ENCODE measurements around the gene ATOH8. TPM values are rescaled to one million over a fixed set of nuclear protein-coding genes. Genes with fewer than 3 reads are reported as not detected.

ATOH8 gene
- polyA plus RNA-seq, 2 of the 4 experiments (the other 2 are of a cell fraction), result 1.8 to 20.0 TPM

DNA sequence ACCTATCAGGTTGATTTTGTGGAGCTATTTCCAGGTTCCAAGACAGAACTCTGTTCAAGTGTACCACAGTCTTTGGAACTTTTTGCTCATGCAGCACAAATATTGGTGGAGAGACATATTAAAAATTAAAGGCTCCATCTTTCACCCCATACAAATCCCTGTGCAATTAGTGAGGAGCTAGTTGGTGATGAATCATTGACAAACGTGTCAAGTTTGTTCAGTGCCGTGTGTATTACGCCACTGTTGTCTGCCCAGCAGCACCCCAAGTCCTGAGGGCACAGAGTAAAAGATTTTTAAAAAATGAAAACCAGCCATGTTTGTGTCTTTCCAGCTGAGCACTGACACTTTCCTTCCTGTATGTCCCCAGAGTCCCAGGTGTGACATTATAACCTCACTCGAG, 9.3 kb downstream of the ATOH8 start:
- 38% methylated on average over 4 of the region's 4 CpGs for WGBS (ENCODE audit: missing lambda C conversion rate)
- no peak for DNase-seq (ENCODE audit: low read depth in 1 of 2, low spot score in 1 of 2)
- peaks cover 40% of the 10 kb centered on the region for H3K4me1 ChIP-seq
- peak overlapping the region in 1 of 2 experiments; percentile 15; a peak in 2 of 6 replicates for H3K27ac ChIP-seq
- TF ChIP-seq BHLHE40 (IDR thresholded peaks at IDR 0.05; ENCODE audit: low read depth, low read length) (no peak), MAFK (IDR thresholded peaks at IDR 0.05; ENCODE audit: partially characterized antibody) (peak; percentile 23), SREBF2 (IDR thresholded peaks at IDR 0.05) (no peak), FOXS1 (CRISPR knock-in tag; IDR thresholded peaks at IDR 0.05) (no peak), POLR2A (IDR thresholded peaks at IDR 0.05; ENCODE audit: low read length) (no peak)
- TF ChIP-seq, protein P1, sequence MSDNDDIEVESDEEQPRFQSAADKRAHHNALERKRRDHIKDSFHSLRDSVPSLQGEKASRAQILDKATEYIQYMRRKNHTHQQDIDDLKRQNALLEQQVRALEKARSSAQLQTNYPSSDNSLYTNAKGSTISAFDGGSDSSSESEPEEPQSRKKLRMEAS (IDR thresholded peaks at IDR 0.05), result no peak
- H3K4me3 ChIP-seq, result no peak overlapping the region
- POLR2A ChIA-PET, result interaction anchor here (1.6 kb wide), 1 partner anchor 224 kb away, joined by 3 read pairs; the partner anchor contains the start of gene MAT2A
- H3K9me3 ChIP-seq, result no peaks in the 10 kb centered on the region
- H3K4me2 ChIP-seq, result peak overlapping the region; percentile 18; the same call in 2 of the 3 replicates
- ATAC-seq, result no peak
- CTCF ChIA-PET, result interaction anchor here (0.6 to 63.0 kb wide), 11 partner anchors 9 to 158 kb away, joined by 3 to 1675 read pairs (median 3); partner anchors contain the start of gene ATOH8
- no peak for FAIRE-seq

DNA sequence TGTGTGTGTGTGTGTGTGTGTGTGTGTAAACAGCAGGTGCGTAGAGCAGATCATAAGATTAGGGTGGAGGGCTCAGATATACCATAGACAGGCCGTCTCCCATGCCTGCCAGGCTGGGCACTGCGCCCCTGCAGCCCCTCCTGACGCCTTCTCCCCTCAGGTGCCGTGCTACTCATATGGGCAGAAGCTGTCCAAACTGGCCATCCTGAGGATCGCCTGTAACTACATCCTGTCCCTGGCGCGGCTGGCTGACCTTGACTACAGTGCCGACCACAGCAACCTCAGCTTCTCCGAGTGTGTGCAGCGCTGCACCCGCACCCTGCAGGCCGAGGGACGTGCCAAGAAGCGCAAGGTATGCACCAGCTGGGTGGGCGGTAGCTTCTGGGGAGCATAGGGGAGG, 10.0 kb downstream of the ATOH8 start:
- DNase-seq (ENCODE audit: low read depth in 1 of 2, low spot score in 1 of 2) (no peak), ATAC-seq (no peak), FAIRE-seq (no peak)
- Histone ChIP-seq H3K27ac (no peak overlapping the region; a peak in 1 of 6 replicates), H3K4me2 (no peak overlapping the region), H3K9me3 (no peaks in the 10 kb centered on the region), H3K4me1 (peaks cover 47% of the 10 kb centered on the region), H3K4me3 (no peak overlapping the region)
- CTCF ChIA-PET, result interaction anchor here (0.6 to 63.0 kb wide), 10 partner anchors 9 to 157 kb away, joined by 3 to 1675 read pairs (median 4); partner anchors contain the start of gene ATOH8
- no peak for TF ChIP-seq HOXA7 (CRISPR knock-in tag; IDR thresholded peaks at IDR 0.05)
- no peak for TF ChIP-seq RCOR1 (IDR thresholded peaks at IDR 0.05; ENCODE audit: low read depth, low read length)
- TF ChIP-seq, protein P2, sequence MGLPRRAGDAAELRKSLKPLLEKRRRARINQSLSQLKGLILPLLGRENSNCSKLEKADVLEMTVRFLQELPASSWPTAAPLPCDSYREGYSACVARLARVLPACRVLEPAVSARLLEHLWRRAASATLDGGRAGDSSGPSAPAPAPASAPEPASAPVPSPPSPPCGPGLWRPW (IDR thresholded peaks at IDR 0.05), result no peak
- TF ChIP-seq RFX5 (IDR thresholded peaks at IDR 0.05), result no peak
- TF ChIP-seq GATA3 (IDR thresholded peaks at IDR 0.05; ENCODE audit: borderline replicate concordance), result no peak
- no peak for TF ChIP-seq FOSL2 (IDR thresholded peaks at IDR 0.05)
- TF ChIP-seq FOSL2 (CRISPR knock-in tag; IDR thresholded peaks at IDR 0.05), result no peak
- no peak for TF ChIP-seq TP53 (CRISPR knock-in tag; IDR thresholded peaks at IDR 0.05)
- POLR2A ChIA-PET, result interaction anchor here (1.1 to 1.6 kb wide), 2 partner anchors 21 to 225 kb away, joined by 3 read pairs; partner anchors contain the start of gene MAT2A
- WGBS (ENCODE audit: missing lambda C conversion rate), result 88% methylated on average over 16 of the region's 16 CpGs

DNA sequence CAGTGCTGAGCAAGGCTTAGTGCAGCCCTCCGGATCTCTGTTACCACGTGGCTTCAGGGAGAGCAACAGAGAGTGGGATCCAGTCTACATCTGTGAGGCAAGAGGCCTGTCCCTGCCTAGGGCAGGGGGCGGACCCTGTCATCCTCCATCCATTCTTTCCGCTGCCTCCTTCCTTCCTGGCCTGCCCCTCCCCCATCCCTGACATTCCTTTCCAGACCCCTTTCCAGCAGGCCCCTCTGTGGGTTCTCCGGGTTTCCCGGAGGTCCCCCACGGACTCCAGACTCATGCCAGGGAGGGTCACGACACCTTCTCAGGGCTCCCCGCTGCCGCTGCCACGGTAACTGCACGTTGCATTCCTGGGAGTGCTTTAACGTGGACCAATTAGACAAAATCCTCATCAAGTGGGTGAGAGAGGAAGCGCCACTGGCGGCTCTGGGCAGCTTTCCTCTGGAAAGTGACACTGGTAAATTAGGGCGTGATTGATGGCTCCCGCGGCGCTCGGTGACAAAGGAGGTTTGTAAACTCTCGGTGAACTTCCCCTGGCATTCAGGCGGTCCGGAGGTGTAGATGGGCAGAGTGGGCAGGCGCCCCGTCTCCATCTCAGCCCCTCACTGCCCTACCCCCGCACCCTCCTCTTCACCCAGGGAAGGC, 11.4 kb downstream of the ATOH8 start:
- WGBS (ENCODE audit: missing lambda C conversion rate), result 92% methylated on average over 26 of the region's 26 CpGs
- peaks cover 61% of the 10 kb centered on the region for H3K4me1 ChIP-seq
- H3K27ac ChIP-seq, result no peak overlapping the region
- TF ChIP-seq FOSB (CRISPR knock-in tag; IDR thresholded peaks at IDR 0.05), result no peak
- TF ChIP-seq, protein P3, sequence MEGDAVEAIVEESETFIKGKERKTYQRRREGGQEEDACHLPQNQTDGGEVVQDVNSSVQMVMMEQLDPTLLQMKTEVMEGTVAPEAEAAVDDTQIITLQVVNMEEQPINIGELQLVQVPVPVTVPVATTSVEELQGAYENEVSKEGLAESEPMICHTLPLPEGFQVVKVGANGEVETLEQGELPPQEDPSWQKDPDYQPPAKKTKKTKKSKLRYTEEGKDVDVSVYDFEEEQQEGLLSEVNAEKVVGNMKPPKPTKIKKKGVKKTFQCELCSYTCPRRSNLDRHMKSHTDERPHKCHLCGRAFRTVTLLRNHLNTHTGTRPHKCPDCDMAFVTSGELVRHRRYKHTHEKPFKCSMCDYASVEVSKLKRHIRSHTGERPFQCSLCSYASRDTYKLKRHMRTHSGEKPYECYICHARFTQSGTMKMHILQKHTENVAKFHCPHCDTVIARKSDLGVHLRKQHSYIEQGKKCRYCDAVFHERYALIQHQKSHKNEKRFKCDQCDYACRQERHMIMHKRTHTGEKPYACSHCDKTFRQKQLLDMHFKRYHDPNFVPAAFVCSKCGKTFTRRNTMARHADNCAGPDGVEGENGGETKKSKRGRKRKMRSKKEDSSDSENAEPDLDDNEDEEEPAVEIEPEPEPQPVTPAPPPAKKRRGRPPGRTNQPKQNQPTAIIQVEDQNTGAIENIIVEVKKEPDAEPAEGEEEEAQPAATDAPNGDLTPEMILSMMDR (IDR thresholded peaks at IDR 0.05), result no peak
- TF ChIP-seq, protein P4, sequence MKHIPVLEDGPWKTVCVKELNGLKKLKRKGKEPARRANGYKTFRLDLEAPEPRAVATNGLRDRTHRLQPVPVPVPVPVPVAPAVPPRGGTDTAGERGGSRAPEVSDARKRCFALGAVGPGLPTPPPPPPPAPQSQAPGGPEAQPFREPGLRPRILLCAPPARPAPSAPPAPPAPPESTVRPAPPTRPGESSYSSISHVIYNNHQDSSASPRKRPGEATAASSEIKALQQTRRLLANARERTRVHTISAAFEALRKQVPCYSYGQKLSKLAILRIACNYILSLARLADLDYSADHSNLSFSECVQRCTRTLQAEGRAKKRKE (CRISPR knock-in tag; IDR thresholded peaks at IDR 0.05; ENCODE audit: low read depth), result no peak
- no peak for TF ChIP-seq RCOR1 (IDR thresholded peaks at IDR 0.05; ENCODE audit: low read depth, low read length)
- no peak for TF ChIP-seq MAFK (IDR thresholded peaks at IDR 0.05; ENCODE audit: partially characterized antibody)
- no peak for TF ChIP-seq EP300 (IDR thresholded peaks at IDR 0.05)
- no peak for TF ChIP-seq HOXB13 (CRISPR knock-in tag; IDR thresholded peaks at IDR 0.05; ENCODE audit: low read depth)
- TF ChIP-seq ESRRA (IDR thresholded peaks at IDR 0.05; ENCODE audit: borderline replicate concordance, low read length), result no peak
- TF ChIP-seq, protein P5, sequence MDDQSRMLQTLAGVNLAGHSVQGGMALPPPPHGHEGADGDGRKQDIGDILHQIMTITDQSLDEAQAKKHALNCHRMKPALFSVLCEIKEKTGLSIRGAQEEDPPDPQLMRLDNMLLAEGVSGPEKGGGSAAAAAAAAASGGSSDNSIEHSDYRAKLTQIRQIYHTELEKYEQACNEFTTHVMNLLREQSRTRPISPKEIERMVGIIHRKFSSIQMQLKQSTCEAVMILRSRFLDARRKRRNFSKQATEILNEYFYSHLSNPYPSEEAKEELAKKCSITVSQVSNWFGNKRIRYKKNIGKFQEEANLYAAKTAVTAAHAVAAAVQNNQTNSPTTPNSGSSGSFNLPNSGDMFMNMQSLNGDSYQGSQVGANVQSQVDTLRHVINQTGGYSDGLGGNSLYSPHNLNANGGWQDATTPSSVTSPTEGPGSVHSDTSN (IDR thresholded peaks at IDR 0.05), result no peak
- no peak for TF ChIP-seq CHD2 (IDR thresholded peaks at IDR 0.05; ENCODE audit: low read length, partially characterized antibody)
- DNase-seq (ENCODE audit: low read depth in 1 of 2, low spot score in 1 of 2) (no peak), ATAC-seq (no peak), FAIRE-seq (no peak)
- no peaks in the 10 kb centered on the region for H3K9me3 ChIP-seq
- H3K4me3 ChIP-seq, result no peak overlapping the region
- ChIA-PET POLR2A (no interaction called here), CTCF (interaction anchor here (0.9 to 63.0 kb wide), 6 partner anchors 8 to 51 kb away, joined by 3 to 1675 read pairs (median 66); partner anchors contain the start of gene ATOH8)
- H3K4me2 ChIP-seq, result no peak overlapping the region

All from A549 (cell line).